Upper lobe of left lung (tissue), 6 donors: Measurements from ENCODE around the gene GNB2. TPM values are rescaled to one million over a fixed set of nuclear protein-coding genes. Genes with fewer than 3 reads are reported as not detected.

Experiments used
- total RNA-seq, 6 donors: library from RNA; depleted of rRNA in 4 of 6; stranded (reverse); fragments of >200 nt in 4 of 6; gene quantifications; one replicate each; pipeline versions ENCODE4 v1.1.0 to v1.2.1, GENCODE V29; 2016 to 2021
- donor health status: DM: no; HTN: no; CAD: no; lungs with moderate emphysema.
- donor health status: DM: no; HTN: yes; CAD: no; lungs with severe emphysema.

The GNB2 gene
- total RNA-seq, 6 donors from 2014 or later, result 153 to 291 (median 278) TPM

Other genes with a start within 250 kb of the GNB2 start
- gene ZCWPW1, start 245.0 kb upstream of the GNB2 start, total RNA-seq, result 1 to 10 TPM; 3.8 to 6.3 (median 5.2) TPM
- gene MEPCE, start 243.9 kb upstream of the GNB2 start, total RNA-seq, result 10 to 100 TPM; 19.3 to 45.4 (median 37.9) TPM
- 10 to 100 TPM; 24.3 to 56.8 (median 30.0) TPM for gene PPP1R35, start 237.2 kb upstream of the GNB2 start, total RNA-seq
- gene SPACDR, start 209.5 kb upstream of the GNB2 start, total RNA-seq, result 1 to 10 TPM in 2 of 6 donors, under 1 TPM in 2, not detected in 2; 0.59 to 2.1 (median 1.3) TPM
- 10 to 100 TPM; 25.7 to 91.2 (median 69.0) TPM for gene TSC22D4, start 194.5 kb upstream of the GNB2 start, total RNA-seq
- gene NYAP1, start 189.8 kb upstream of the GNB2 start, total RNA-seq, result 1 to 10 TPM in 2 of 6 donors, under 1 TPM in 3, not detected in 1; 0.15 to 1.4 (median 0.89) TPM
- gene AGFG2, start 134.5 kb upstream of the GNB2 start, total RNA-seq, result 10 to 100 TPM; 14.3 to 33.1 (median 20.4) TPM
- gene SAP25, start 99.8 kb upstream of the GNB2 start, total RNA-seq, result 10 to 100 TPM in 3 of 6 donors, 1 to 10 TPM in 3; 1.2 to 18.9 (median 12.7) TPM
- 100 to 1,000 TPM in 5 of 6 donors, 10 to 100 TPM in 1; 88.5 to 493 (median 121) TPM for gene LRCH4, start 87.6 kb upstream of the GNB2 start, total RNA-seq
- gene FBXO24, start 87.4 kb upstream of the GNB2 start, total RNA-seq, result 1 to 10 TPM in 1 of 6 donors, under 1 TPM in 2, not detected in 3; 0.63 to 4.2 (median 0.77) TPM
- 100 to 1,000 TPM in 2 of 6 donors, 10 to 100 TPM in 4; 15.2 to 115 (median 47.3) TPM for gene PCOLCE, start 71.4 kb upstream of the GNB2 start, total RNA-seq
- gene MOSPD3, start 61.2 kb upstream of the GNB2 start, total RNA-seq, result 10 to 100 TPM in 5 of 6 donors, 1 to 10 TPM in 1; 9.9 to 25.8 (median 16.0) TPM
- 1 to 10 TPM in 1 of 6 donors, under 1 TPM in 4, not detected in 1; 0.20 to 2.1 (median 0.89) TPM for gene TFR2, start 32.2 kb upstream of the GNB2 start, total RNA-seq
- gene ACTL6B, start 17.3 kb upstream of the GNB2 start, total RNA-seq, result not detected
- 100 to 1,000 TPM in 1 of 6 donors, 10 to 100 TPM in 5; 18.7 to 151 (median 52.9) TPM for gene GIGYF1, start 20.5 kb downstream of the GNB2 start, total RNA-seq
- 10 to 100 TPM in 5 of 6 donors, 1 to 10 TPM in 1; 9.4 to 32.5 (median 22.2) TPM for gene POP7, start 32.4 kb downstream of the GNB2 start, total RNA-seq
- gene EPO, start 46.7 kb downstream of the GNB2 start, total RNA-seq, result under 1 TPM in 1 of 6 donors, not detected in 5; 0.20 TPM
- gene ZAN, start 59.9 kb downstream of the GNB2 start, total RNA-seq, result not detected
- gene EPHB4, start 153.8 kb downstream of the GNB2 start, total RNA-seq, result 10 to 100 TPM; 36.7 to 96.5 (median 56.6) TPM
- gene SLC12A9, start 179.0 kb downstream of the GNB2 start, total RNA-seq, result 10 to 100 TPM; 14.5 to 50.1 (median 43.9) TPM
- gene TRIP6, start 193.6 kb downstream of the GNB2 start, total RNA-seq, result 10 to 100 TPM; 17.8 to 74.3 (median 67.3) TPM
- 100 to 1,000 TPM in 4 of 6 donors, 10 to 100 TPM in 2; 57.9 to 324 (median 111) TPM for gene SRRT, start 201.4 kb downstream of the GNB2 start, total RNA-seq
- 1 to 10 TPM in 4 of 6 donors, under 1 TPM in 1, not detected in 1; 0.55 to 8.5 (median 4.8) TPM for gene UFSP1, start 216.0 kb downstream of the GNB2 start, total RNA-seq
- 1 to 10 TPM in 5 of 6 donors, not detected in 1; 1.3 to 2.9 (median 2.2) TPM for gene ACHE, start 222.1 kb downstream of the GNB2 start, total RNA-seq